Naive thymus-derived CD4-positive, alpha-beta T cell (primary cell): Measurements from ENCODE around the gene SAPCD2. TPM values are rescaled to one million over a fixed set of nuclear protein-coding genes. Genes with fewer than 3 reads are reported as not detected.
A peak's percentile ranks its signal among the peaks of the same experiment; 100 is the strongest.

Source experiments
- ATAC-seq: fragments of 150-1000 bp; cut with Tn5 transposase; 2 replicates; pipeline ENCODE4 v1.10.0; 2021; ENCODE audit warnings: mild to moderate bottlenecking, moderate library complexity
- CTCF ChIA-PET: fragments of 350-600 bp; sonication (Branson Sonifier 250); formaldehyde crosslinking; loops from one replicate; lab custom pipeline; 2021; ENCODE audit warnings: antibody characterized with exemption; lab: Charles Lee
- POLR2A ChIA-PET: fragments of 350-600 bp; sonication (Branson Sonifier 250); formaldehyde crosslinking; loops from one replicate; lab custom pipeline; 2021; ENCODE audit warnings: antibody characterized with exemption, inconsistent platforms; lab: Charles Lee
- DNase-seq, 9 donors: peaks; one replicate each; pipeline versions ENCODE4 v3.0.0 to v3.0.0-alpha.2; 2020 to 2022; ENCODE audit warnings: mixed read lengths in 1 of 9
- H3K27ac ChIP-seq: one replicate; pipeline ENCODE4 v1.7.0; 2013; ENCODE audit warnings: mild to moderate bottlenecking, low read depth, low read length, moderate library complexity
- H3K27me3 ChIP-seq, 2 donors: one replicate each; pipeline ENCODE4 v1.7.0; 2013; ENCODE audit warnings: low read length in 2 of 2, mild to moderate bottlenecking in 2 of 2, moderate library complexity in 2 of 2; ENCODE audit not compliant: control insufficient read depth in 2 of 2, insufficient read depth in 2 of 2
- H3K36me3 ChIP-seq, 3 experiments: 1 replicate in 2 of 3; 2 replicates in 1 of 3; pipeline ENCODE4 v1.7.0; 2013; ENCODE audit warnings: low read length in 3 of 3, mild to moderate bottlenecking in 3 of 3, moderate library complexity in 1 of 3; ENCODE audit not compliant: insufficient read depth in 3 of 3, control insufficient read depth in 2 of 3
- H3K4me1 ChIP-seq, 2 donors: one replicate each; pipeline ENCODE4 v1.7.0; 2013; ENCODE audit warnings: low read length in 2 of 2, mild to moderate bottlenecking in 2 of 2, moderate library complexity in 1 of 2; ENCODE audit not compliant: control insufficient read depth in 2 of 2, insufficient read depth in 2 of 2
- H3K4me3 ChIP-seq: 2 replicates; pipeline ENCODE4 v1.7.0; 2013; ENCODE audit warnings: mild to moderate bottlenecking, low read length
- H3K9me3 ChIP-seq, 3 experiments: 1 replicate in 2 of 3; 2 replicates in 1 of 3; pipeline ENCODE4 v1.7.0; 2013; ENCODE audit warnings: low read length in 3 of 3; ENCODE audit not compliant: control insufficient read depth in 2 of 3
- H3K27ac Mint-ChIP-seq, 9 donors: one replicate each; pipeline ENCODE4 v1.8.0; 2020 to 2022; ENCODE audit warnings: mixed read lengths in 9 of 9, mild to moderate bottlenecking in 8 of 9, moderate library complexity in 5 of 9, inconsistent platforms in 2 of 9
- H3K27me3 Mint-ChIP-seq, 5 donors: one replicate each; pipeline ENCODE4 v1.8.0; 2021 to 2022; ENCODE audit warnings: mixed read lengths in 5 of 5, mild to moderate bottlenecking in 1 of 5
- H3K36me3 Mint-ChIP-seq, 5 donors: one replicate each; pipeline ENCODE4 v1.8.0; 2020 to 2022; ENCODE audit warnings: mixed read lengths in 5 of 5, mild to moderate bottlenecking in 3 of 5, inconsistent platforms in 1 of 5
- H3K4me1 Mint-ChIP-seq, 7 donors: one replicate each; pipeline ENCODE4 v1.8.0; 2020 to 2022; ENCODE audit warnings: mixed read lengths in 7 of 7, mild to moderate bottlenecking in 3 of 7, inconsistent platforms in 1 of 7
- H3K4me3 Mint-ChIP-seq, 10 donors: one replicate each; pipeline ENCODE4 v1.8.0; 2020 to 2022; ENCODE audit warnings: mild to moderate bottlenecking in 10 of 10, mixed read lengths in 10 of 10, moderate library complexity in 6 of 10, inconsistent platforms in 2 of 10
- H3K9me3 Mint-ChIP-seq, 11 donors: one replicate each; pipeline ENCODE4 v1.8.0; 2020 to 2022; ENCODE audit warnings: mixed read lengths in 11 of 11, mild to moderate bottlenecking in 4 of 11, inconsistent platforms in 1 of 11, moderate library complexity in 1 of 11
- intact Hi-C, 2 donors: fragments of 100-400 bp; cut with micrococcal nuclease; formaldehyde crosslinking; loops; one replicate each; pipeline ENCODE4 v1.15.1; 2023
- polyA plus RNA-seq, 2 donors: library from polyadenylated mRNA; unstranded; fragments of 300-500 nt; fragmentation: Illumina TruSeq; gene quantifications; one replicate each; pipeline ENCODE4 v1.2.3, GENCODE V29; 2021
- total RNA-seq, 6 experiments: library from RNA in 5 of 6; stranded (reverse) in 5 of 6; gene quantifications; 1 replicate in 5 of 6; 2 replicates in 1 of 6; pipeline ENCODE4 v1.2.3 and lab custom pipeline; 2021 to 2026

The SAPCD2 gene
- total and polyA plus RNA-seq, 7 experiments from 2014 or later: 0.16 to 22.1 (median 0.47) TPM; not detected in 1

GRCh38 chr9:137078701-137079400 lies 8.5 kb upstream of the SAPCD2 start:
- POLR2A ChIA-PET: interaction anchor here (0.6 to 2.8 kb wide), 2 partner anchors 7 to 147 kb away, joined by 4 to 18 read pairs; partner anchors contain the start of gene MAN1B1
- Histone ChIP-seq H3K4me3 (no peak overlapping the region), H3K4me1 (peaks cover 6 to 8% of the 10 kb centered on the region in 2 donors), H3K9me3 (no peaks in the 10 kb centered on the region), H3K36me3 (peaks cover 0 to 23% (median 0%) of the 10 kb centered on the region in 3 experiments), H3K27me3 (no peaks in the 10 kb centered on the region), H3K27ac (no peak overlapping the region)
- Mint-ChIP-seq H3K27ac (no peak overlapping the region), H3K9me3 (no peaks in the 10 kb centered on the region), H3K4me1 (peaks cover 0 to 15% (median 0%) of the 10 kb centered on the region in 7 donors), H3K27me3 (no peaks in the 10 kb centered on the region), H3K36me3 (peaks cover 0 to 4% (median 0%) of the 10 kb centered on the region in 5 donors), H3K4me3 (peak overlapping the region in 9 of 10 donors; percentile 11 to 80 (median 55))
- DNase-seq: no peak
- no peak for ATAC-seq
- CTCF ChIA-PET: interaction anchor here (1.1 kb wide), 1 partner anchor 32 kb away, joined by 3 read pairs; no protein-coding TSS in a partner anchor
- intact Hi-C loops: no loop called here

- Mint-ChIP-seq H3K27me3 (no peaks in the 10 kb centered on the region), H3K4me1 (peaks cover 0 to 15% (median 0%) of the 10 kb centered on the region in 7 donors), H3K9me3 (no peaks in the 10 kb centered on the region), H3K4me3 (peak overlapping the region; percentile 52 to 83 (median 74)), H3K36me3 (peaks cover 0 to 4% (median 0%) of the 10 kb centered on the region in 5 donors), H3K27ac (peak overlapping the region in 1 of 9 donors; percentile 30)
- no peaks in the 10 kb centered on the region for H3K9me3 ChIP-seq
- H3K4me1 ChIP-seq: peaks cover 6 to 8% of the 10 kb centered on the region in 2 donors
- peaks cover 0 to 23% (median 0%) of the 10 kb centered on the region in 3 experiments for H3K36me3 ChIP-seq
- peak; percentile 41 for ATAC-seq
- CTCF ChIA-PET: interaction anchor here (0.7 kb wide), 1 partner anchor 14 kb away, joined by 3 read pairs; no protein-coding TSS in a partner anchor
- H3K27ac ChIP-seq: peak overlapping the region; percentile 70
- intact Hi-C loops: loop anchor here (1.0 kb wide), 3 partner anchors 8 to 17 kb away; partner anchors contain the start of gene MAN1B1 (in 2 of the 2)
- POLR2A ChIA-PET: interaction anchor here (0.6 to 3.0 kb wide), 4 partner anchors 8 to 146 kb away, joined by 4 to 18 read pairs (median 10); partner anchors contain the start of gene MAN1B1
- peak overlapping the region; percentile 47 for H3K4me3 ChIP-seq
- peak in 5 of 9 donors; percentile 21 to 45 (median 29) for DNase-seq
- no peaks in the 10 kb centered on the region for H3K27me3 ChIP-seq
Observed at GRCh38 chr9:137077758-137078693, 7.7 kb upstream of the SAPCD2 start.

GRCh38 chr9:137077010-137077747 lies 6.8 kb upstream of the SAPCD2 start, which contains the start of gene UAP1L1:
UAP1L1 (plus strand) TSS chr9:137077517; CDS start chr9:137077533, 16 bp downstream.
- peak within 1 kb of the TSS in 3 of 9 donors; percentile 28 to 38 (median 30) for H3K27ac Mint-ChIP-seq
- Histone ChIP-seq H3K4me1 (peaks cover 6 to 8% of the 10 kb centered on the region in 2 donors), H3K9me3 (no peaks in the 10 kb centered on the region), H3K36me3 (peaks cover 0 to 18% (median 0%) of the 10 kb centered on the region in 3 experiments), H3K4me3 (peak within 1 kb of the TSS; percentile 47), H3K27ac (peak within 1 kb of the TSS; percentile 70), H3K27me3 (no peaks in the 10 kb centered on the region)
- ChIA-PET POLR2A (interaction anchor here (1.2 to 3.0 kb wide), 4 partner anchors 9 to 53 kb away, joined by 4 to 18 read pairs (median 10); partner anchors contain the start of gene MAN1B1), CTCF (interaction anchor here (0.5 to 0.7 kb wide), 2 partner anchors 13 to 125 kb away, joined by 3 read pairs; no protein-coding TSS in a partner anchor)
- H3K4me1 Mint-ChIP-seq: peaks cover 0 to 16% (median 0%) of the 10 kb centered on the region in 7 donors
- peak in 7 of 9 donors; percentile 29 to 71 (median 39) for DNase-seq
- H3K27me3 Mint-ChIP-seq: no peaks in the 10 kb centered on the region
- peak within 1 kb of the TSS; percentile 53 to 83 (median 75) for H3K4me3 Mint-ChIP-seq
- peaks cover 0 to 4% (median 0%) of the 10 kb centered on the region in 5 donors for H3K36me3 Mint-ChIP-seq
- H3K9me3 Mint-ChIP-seq: no peaks in the 10 kb centered on the region
- peak; percentile 81 for ATAC-seq
- intact Hi-C loops: loop anchor here (1.0 kb wide), 3 partner anchors 9 to 18 kb away; partner anchors contain the start of gene MAN1B1 (in 2 of the 2)

GRCh38 chr9:137076636-137077009 lies 6.3 kb upstream of the SAPCD2 start:
- peak overlapping the region; percentile 25 to 80 (median 66) for H3K4me3 Mint-ChIP-seq
- no peaks in the 10 kb centered on the region for H3K27me3 Mint-ChIP-seq
- CTCF ChIA-PET: interaction anchor here (0.5 kb wide), 1 partner anchor 126 kb away, joined by 3 read pairs; no protein-coding TSS in a partner anchor
- no peak for ATAC-seq
- H3K27me3 ChIP-seq: no peaks in the 10 kb centered on the region
- peaks cover 0 to 19% (median 0%) of the 10 kb centered on the region in 7 donors for H3K4me1 Mint-ChIP-seq
- H3K9me3 ChIP-seq: no peaks in the 10 kb centered on the region
- H3K27ac Mint-ChIP-seq: peak overlapping the region in 2 of 9 donors; percentile 28 to 38
- intact Hi-C loops: loop anchor here (1.0 kb wide), 3 partner anchors 9 to 19 kb away; partner anchors contain the start of gene MAN1B1 (in 2 of the 2)
- peak overlapping the region; percentile 10 for H3K27ac ChIP-seq
- POLR2A ChIA-PET: interaction anchor here (1.2 to 3.0 kb wide), 4 partner anchors 9 to 53 kb away, joined by 4 to 18 read pairs (median 10); partner anchors contain the start of gene MAN1B1
- H3K4me1 ChIP-seq: peaks cover 6 to 8% of the 10 kb centered on the region in 2 donors
- H3K9me3 Mint-ChIP-seq: no peaks in the 10 kb centered on the region
- H3K4me3 ChIP-seq: no peak overlapping the region
- peaks cover 0 to 12% (median 0%) of the 10 kb centered on the region in 3 experiments for H3K36me3 ChIP-seq
- DNase-seq: no peak
- peaks cover 0 to 2% (median 0%) of the 10 kb centered on the region in 5 donors for H3K36me3 Mint-ChIP-seq

- intact Hi-C loops: no loop called here
- peaks cover 13 to 15% of the 10 kb centered on the region in 2 donors for H3K4me1 ChIP-seq
- Mint-ChIP-seq H3K27ac (no peak overlapping the region), H3K4me1 (peaks cover 6 to 31% (median 9%) of the 10 kb centered on the region in 7 donors), H3K36me3 (peaks cover 0 to 2% (median 0%) of the 10 kb centered on the region in 5 donors), H3K27me3 (no peaks in the 10 kb centered on the region), H3K9me3 (no peaks in the 10 kb centered on the region), H3K4me3 (peak overlapping the region in 3 of 10 donors; percentile 14 to 75 (median 21))
- H3K27me3 ChIP-seq: no peaks in the 10 kb centered on the region
- H3K36me3 ChIP-seq: peaks cover 0 to 3% (median 0%) of the 10 kb centered on the region in 3 experiments
- ATAC-seq (no peak), DNase-seq (no peak)
- ChIA-PET POLR2A (interaction anchor here (3.0 kb wide), 1 partner anchor 7 kb away, joined by 13 read pairs; no protein-coding TSS in a partner anchor), CTCF (no interaction called here)
- H3K4me3 ChIP-seq: no peak overlapping the region
- H3K27ac ChIP-seq: no peak overlapping the region
- no peaks in the 10 kb centered on the region for H3K9me3 ChIP-seq
Observed at GRCh38 chr9:137075275-137075775, 5.0 kb upstream of the SAPCD2 start.
